Left colon (tissue), 2 donors: ENCODE results near the gene PRDM5. TPM values are rescaled to one million over a fixed set of nuclear protein-coding genes. Genes with fewer than 3 reads are reported as not detected.

Experiments
- total RNA-seq, 2 donors: library from RNA; stranded (reverse); fragmentation: NEBNext Ultra II Directional; extraction: Animal tissue kit (Norgen Biotek cat#: 25700); gene quantifications; one replicate each; pipeline ENCODE4 v1.2.1, GENCODE V29; 2021
- donor health status: DM: no; HTN: no; CAD: no.
- donor health status: DM: yes; HTN: yes; CAD: no.

Gene PRDM5
- total RNA-seq, 2 donors from 2014 or later: 7.0 to 7.4 TPM

Other genes with a start within 250 kb of the PRDM5 start
- gene NDNF, start 149.8 kb upstream of the PRDM5 start, total RNA-seq: 10 to 100 TPM in 1 of 2 donors, 1 to 10 TPM in 1; 9.2 to 14.0 TPM
- gene TNIP3, start 241.6 kb upstream of the PRDM5 start, total RNA-seq: 1 to 10 TPM in 1 of 2 donors, under 1 TPM in 1; 0.67 to 3.8 TPM